Measurements from ENCODE around the gene NDUFA6.
"Not testable (repeated sequence)": the region's sequence is repeated elsewhere in the genome, so short reads cannot be mapped to it uniquely, and the experiment has no call there.

NDUFA6 gene

GRCh38 chr22:42134100-42135020 is 43.8 kb upstream of the NDUFA6 start:
- DNase-seq (ENCODE audit: extremely low spot score), result no peak
- ChIA-PET CTCF (interaction anchor here (1.2 kb wide), 1 partner anchor 310 kb away, joined by 5 read pairs; no protein-coding TSS in a partner anchor), POLR2A (no interaction called here)
- no peak for TF ChIP-seq NFRKB (IDR thresholded peaks at IDR 0.05)

- DNase-seq (ENCODE audit: extremely low spot score), result no peak
- TF ChIP-seq ELF4 (IDR thresholded peaks at IDR 0.05) (no peak), SUZ12 (IDR thresholded peaks at IDR 0.05) (no peak), FOXM1 (IDR thresholded peaks at IDR 0.05; ENCODE audit: borderline replicate concordance) (no peak), PKNOX1 (IDR thresholded peaks at IDR 0.05) (no peak), BHLHE40 (IDR thresholded peaks at IDR 0.05; ENCODE audit: borderline replicate concordance) (no peak), HDGF (IDR thresholded peaks at IDR 0.05; ENCODE audit: borderline replicate concordance) (no peak), FOXA1 (IDR thresholded peaks at IDR 0.05) (no peak), LEF1 (IDR thresholded peaks at IDR 0.05; ENCODE audit: borderline replicate concordance) (no peak), TARDBP (IDR thresholded peaks at IDR 0.05) (no peak), L3MBTL2 (conservative IDR thresholded peaks at IDR 0.05) (no peak), ZNF384 (IDR thresholded peaks at IDR 0.05) (no peak), NFRKB (IDR thresholded peaks at IDR 0.05) (no peak), SP1 (IDR thresholded peaks at IDR 0.05) (no peak)
- ChIA-PET CTCF (no interaction called here), POLR2A (no interaction called here)
Observed at GRCh38 chr22:42132457-42132856, 41.9 kb upstream of the NDUFA6 start.

- POLR2A ChIA-PET, result no interaction called here
- DNase-seq (ENCODE audit: extremely low spot score), result no peak
- CTCF ChIA-PET, result no interaction called here
- no peak for TF ChIP-seq CTBP1 (IDR thresholded peaks at IDR 0.05; ENCODE audit: borderline replicate concordance)
Observed at GRCh38 chr22:42131562-42131961, 41.0 kb upstream of the NDUFA6 start.

- DNase-seq (ENCODE audit: extremely low spot score); CTCF ChIA-PET; POLR2A ChIA-PET: not testable (repeated sequence)
Observed at GRCh38 chr22:42130639-42131431, 40.3 kb upstream of the NDUFA6 start, which contains the start of gene CYP2D6. TSS of gene CYP2D6 (minus strand) at chr22:42130810. CDS start at chr22:42130791, 19 bp downstream.

- DNase-seq (ENCODE audit: extremely low spot score); CTCF ChIA-PET; POLR2A ChIA-PET: not testable (repeated sequence)
Observed at GRCh38 chr22:42130182-42130581, 39.6 kb upstream of the NDUFA6 start.

GRCh38 chr22:42128776-42129694 is 38.5 kb upstream of the NDUFA6 start:
- POLR2A ChIA-PET; CTCF ChIA-PET; DNase-seq (ENCODE audit: extremely low spot score): not testable (repeated sequence)

- DNase-seq (ENCODE audit: extremely low spot score); POLR2A ChIA-PET; CTCF ChIA-PET: not testable (repeated sequence)
Observed at GRCh38 chr22:42128007-42128406, 37.4 kb upstream of the NDUFA6 start.

GRCh38 chr22:42127606-42128005 is 37.0 kb upstream of the NDUFA6 start:
- CTCF ChIA-PET, result no interaction called here
- TF ChIP-seq ARNT (IDR thresholded peaks at IDR 0.05), result no peak
- no peak for TF ChIP-seq HDGF (IDR thresholded peaks at IDR 0.05; ENCODE audit: borderline replicate concordance)
- POLR2A ChIA-PET, result no interaction called here
- DNase-seq (ENCODE audit: extremely low spot score), result no peak

GRCh38 chr22:42123529-42123928 is 33.0 kb upstream of the NDUFA6 start:
- POLR2A ChIA-PET; DNase-seq (ENCODE audit: extremely low spot score); CTCF ChIA-PET: not testable (repeated sequence)

GRCh38 chr22:42120231-42121021 is 29.9 kb upstream of the NDUFA6 start:
- CTCF ChIA-PET, result interaction anchor here (0.5 kb wide), 1 partner anchor 1641 kb away, joined by 4 read pairs; no protein-coding TSS in a partner anchor
- DNase-seq (ENCODE audit: extremely low spot score); POLR2A ChIA-PET: not testable (repeated sequence)

All from HEK293T (cell line).